Renal pelvis (tissue), 4 donors: ENCODE measurements around the gene DHRS7C. TPM values are rescaled to one million over a fixed set of nuclear protein-coding genes. Genes with fewer than 3 reads are reported as not detected.
"Not testable (repeated sequence)": the region's sequence is repeated elsewhere in the genome, so short reads cannot be mapped to it uniquely, and the experiment has no call there.

ENCODE experiments used
- DNase-seq: peaks from one replicate; pipeline ENCODE4 v3.0.0-alpha.2; 2013
- polyA plus RNA-seq, 3 donors: library from polyadenylated mRNA; unstranded; fragments of 120-200 nt; gene quantifications; one replicate each; pipeline ENCODE4 v1.2.1, GENCODE V29; 2013; ENCODE audit not compliant: insufficient read length in 3 of 3

Gene DHRS7C
- polyA plus RNA-seq, 3 donors, result not detected

- no peak for DNase-seq
Observed at GRCh38 chr17:9810100-9810949, 18.9 kb upstream of the DHRS7C start.

DNA sequence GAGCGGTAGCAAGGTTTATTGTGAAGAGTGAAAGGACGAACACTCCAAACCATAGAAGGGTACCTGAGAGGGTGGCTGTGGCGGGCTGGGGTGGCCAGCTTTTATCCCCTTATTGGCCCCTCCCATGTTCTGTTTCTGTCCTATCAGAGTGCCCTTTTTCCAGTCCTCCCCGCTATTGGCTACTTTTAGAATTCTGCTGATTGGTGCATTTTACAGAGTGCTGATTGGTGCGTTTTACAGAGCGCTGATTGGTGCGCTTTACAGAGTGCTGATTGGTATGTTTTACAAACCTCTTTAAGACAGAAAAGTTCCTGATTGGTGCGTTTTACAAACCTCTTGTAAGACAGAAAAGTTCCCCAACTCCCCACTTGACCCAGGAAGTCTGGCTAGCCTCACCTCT, 18.0 kb upstream of the DHRS7C start:
- DNase-seq, result no peak

- no peak for DNase-seq
Observed at GRCh38 chr17:9806699-9807098, 15.3 kb upstream of the DHRS7C start.

GRCh38 chr17:9805769-9806168, 14.4 kb upstream of the DHRS7C start:
- DNase-seq, result no peak

GRCh38 chr17:9802697-9803096, 11.3 kb upstream of the DHRS7C start:
- DNase-seq, result no peak

DNA sequence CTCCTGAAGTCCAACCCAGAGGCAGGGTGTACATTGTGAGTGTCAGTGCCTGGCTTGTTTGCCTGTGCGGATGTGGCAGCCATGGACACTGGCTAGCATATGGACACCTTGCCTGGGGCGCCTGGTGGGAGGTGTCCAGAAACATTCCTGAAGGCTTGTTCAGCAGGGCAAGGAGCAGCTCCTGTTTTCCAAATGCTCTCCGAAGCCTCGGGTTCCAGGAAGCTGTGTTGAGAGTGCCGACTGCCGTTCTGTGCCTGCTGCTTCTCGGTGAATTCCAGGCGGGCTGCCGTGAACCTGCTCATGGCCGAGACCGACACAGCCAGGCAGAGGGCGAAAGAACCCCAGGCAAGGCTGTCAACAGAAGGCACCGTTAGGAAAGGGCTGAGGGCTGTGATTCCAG, 10.9 kb upstream of the DHRS7C start:
- DNase-seq, result no peak

DNA sequence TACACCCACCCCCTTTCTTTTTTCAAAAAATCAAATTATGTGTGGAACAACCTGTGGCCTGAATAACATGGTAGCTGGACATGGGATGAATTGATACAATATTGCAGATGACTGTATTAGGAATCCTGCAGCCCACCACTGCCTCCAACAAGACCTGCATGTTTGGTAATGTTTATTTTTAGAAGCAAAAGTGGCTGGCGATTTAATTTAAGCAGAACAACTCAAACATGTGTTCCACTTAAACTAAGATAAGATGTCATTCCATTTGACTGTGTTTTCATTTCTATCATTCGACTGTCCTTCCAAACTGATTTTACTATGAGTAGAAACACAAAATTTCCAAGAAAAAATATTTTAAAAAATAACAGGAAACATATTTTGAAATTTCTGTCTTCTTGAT, 10.1 kb upstream of the DHRS7C start:
- no peak for DNase-seq

- DNase-seq, result no peak
Observed at GRCh38 chr17:9798724-9799123, 7.3 kb upstream of the DHRS7C start.

- DNase-seq, result no peak
Observed at GRCh38 chr17:9798008-9798407, 6.6 kb upstream of the DHRS7C start.

DNA sequence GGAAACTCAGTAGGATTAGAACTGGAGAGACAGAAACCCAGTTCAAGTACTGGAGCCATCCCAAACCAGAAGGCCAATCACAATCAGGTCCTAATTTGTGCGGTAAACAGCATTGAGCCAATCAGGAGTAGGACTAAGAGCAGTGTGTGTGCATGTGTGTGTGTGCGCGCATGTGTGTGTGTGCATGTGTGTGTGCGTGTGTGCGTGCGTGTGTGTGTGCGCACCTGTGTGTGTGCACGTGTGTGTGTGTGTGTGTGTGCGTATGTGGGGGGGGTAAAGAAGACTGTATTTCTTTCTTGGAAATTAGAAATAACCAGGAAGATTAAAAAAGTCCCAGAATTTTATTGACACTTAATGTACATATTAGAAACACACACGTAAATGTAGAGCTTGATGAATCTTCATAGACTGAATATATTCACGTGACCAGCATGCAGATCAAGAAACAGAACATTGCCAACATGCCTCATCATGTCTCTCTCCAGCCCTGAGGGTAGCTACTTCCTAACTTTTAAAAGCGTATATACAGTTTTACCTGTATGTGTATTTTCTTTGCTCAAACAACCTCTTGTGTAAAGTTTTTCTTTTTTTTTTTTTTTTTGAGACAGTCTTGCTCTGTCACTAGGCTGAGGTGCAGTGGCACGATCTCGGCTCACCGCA, 919 bp upstream of the DHRS7C start:
- DNase-seq, result no peak

- DNase-seq, result no peak
Observed at GRCh38 chr17:9790316-9790715, 1.1 kb downstream of the DHRS7C start.

DNA sequence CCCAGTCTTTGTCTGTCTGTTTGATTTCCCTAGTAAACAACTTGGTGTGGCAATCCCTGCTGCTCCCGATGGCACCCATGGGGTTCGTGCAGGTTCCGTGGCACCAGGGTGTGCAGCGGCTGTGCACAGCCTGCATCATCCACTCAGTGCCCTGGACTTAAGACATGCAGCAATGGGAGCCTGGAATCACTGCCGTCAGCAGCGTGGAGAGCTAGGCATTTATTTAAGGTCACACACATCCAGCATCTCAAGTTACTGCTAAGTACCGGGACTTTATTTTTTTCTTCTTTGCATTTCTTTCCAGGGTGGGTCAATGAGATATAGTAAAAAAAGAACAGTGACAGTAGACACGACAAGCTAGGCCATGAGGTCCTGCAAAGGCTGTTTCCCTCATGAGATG, 2.8 kb downstream of the DHRS7C start:
- no peak for DNase-seq

GRCh38 chr17:9784544-9784943, 6.8 kb downstream of the DHRS7C start:
- no peak for DNase-seq

DNA sequence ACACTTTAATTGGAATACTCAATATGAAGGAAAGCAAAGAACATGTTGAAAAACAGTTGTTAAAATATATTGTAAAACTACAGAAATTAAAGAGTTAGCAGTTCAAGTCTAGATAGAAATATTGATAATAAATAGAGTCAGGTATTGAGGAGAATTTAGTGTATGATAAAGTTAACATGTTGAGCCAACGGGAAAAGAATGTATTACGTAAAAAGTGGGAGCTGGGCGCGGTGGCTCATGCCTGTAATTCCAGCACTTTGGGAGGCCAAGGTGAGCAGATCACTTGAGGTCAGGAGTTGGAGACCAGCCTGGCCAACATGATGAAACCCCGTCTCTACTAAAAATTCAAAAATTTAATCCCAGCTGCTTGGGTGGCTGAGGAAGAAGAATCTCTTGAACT, 7.9 kb downstream of the DHRS7C start:
- not testable (repeated sequence) for DNase-seq

- DNase-seq, result no peak
Observed at GRCh38 chr17:9783050-9783449, 8.3 kb downstream of the DHRS7C start.

DNA sequence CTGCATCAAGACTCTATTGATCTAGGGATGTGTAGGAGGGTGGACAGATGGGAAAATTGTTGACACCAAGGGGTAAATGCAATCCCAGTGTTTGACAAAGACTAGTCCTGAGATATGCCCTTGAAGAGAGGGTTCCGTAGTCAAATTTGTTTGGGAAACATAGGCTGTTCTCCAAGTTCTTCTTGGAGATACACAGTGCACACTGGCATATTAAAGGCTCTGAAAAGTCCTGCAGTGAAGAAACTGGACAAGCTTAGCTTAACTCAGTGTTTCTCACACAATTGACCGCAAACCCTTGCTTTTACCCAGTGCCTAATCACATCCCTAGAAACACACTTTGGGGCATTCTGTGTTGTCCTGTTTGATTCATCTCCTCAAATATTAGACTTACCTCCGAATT, 10.8 kb downstream of the DHRS7C start:
- no peak for DNase-seq

- no peak for DNase-seq
Observed at GRCh38 chr17:9776911-9777310, 14.5 kb downstream of the DHRS7C start.

DNA sequence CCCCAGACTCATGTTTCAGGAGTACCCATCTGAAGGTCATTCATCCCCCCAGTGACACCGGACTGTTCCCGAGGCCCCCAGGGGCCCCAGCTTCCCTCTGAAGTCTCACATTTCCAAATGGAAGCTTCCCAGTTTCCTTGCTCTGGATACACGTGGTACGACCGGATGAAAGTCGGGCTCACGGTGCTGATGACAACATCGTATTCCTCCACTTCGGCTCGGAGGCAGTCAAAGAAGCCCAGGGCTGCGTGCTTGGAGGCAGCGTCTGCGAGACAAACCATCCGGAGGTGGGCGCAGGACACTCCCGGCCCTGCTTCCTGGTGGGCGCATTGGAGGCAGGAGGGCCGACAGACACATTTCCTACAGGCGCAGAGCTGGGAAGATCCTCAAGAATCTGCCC, 18.7 kb downstream of the DHRS7C start:
- no peak for DNase-seq

- DNase-seq, result no peak
Observed at GRCh38 chr17:9771465-9771864, 19.9 kb downstream of the DHRS7C start.

DNA sequence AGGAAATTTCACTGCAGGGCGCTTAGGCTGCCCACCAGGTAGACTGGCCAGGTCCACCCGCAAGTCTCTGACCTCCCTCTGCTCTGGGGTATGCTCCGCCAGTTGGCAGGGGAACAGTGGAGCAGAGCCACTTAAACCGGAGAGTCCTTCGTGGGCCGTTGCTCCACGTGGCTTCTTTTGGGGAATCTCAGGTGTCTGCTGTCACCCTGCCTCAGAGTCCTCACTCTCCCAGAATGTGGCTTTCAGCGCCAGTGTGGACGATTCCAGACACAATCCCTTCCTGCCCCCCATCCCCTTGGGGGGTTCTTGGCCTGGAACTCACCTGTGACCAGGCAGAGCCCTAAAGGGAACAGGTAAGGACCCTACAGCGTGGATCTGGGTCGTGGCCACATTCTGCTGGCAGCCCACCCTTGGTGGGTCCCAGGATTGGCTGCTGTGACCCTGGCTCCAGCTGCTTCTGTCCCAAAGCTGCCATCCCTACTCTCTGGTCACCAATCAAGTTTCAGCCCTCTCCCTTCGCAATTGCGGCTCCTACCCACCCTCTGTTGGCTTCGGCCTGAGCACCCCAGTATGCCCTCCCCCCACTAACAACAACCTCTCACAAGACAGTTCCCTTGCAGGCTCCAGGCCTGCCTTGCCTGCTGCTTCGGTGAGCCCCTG, 22.2 kb downstream of the DHRS7C start:
- no peak for DNase-seq

GRCh38 chr17:9768381-9768934, 22.9 kb downstream of the DHRS7C start:
- DNase-seq, result no peak

DNA sequence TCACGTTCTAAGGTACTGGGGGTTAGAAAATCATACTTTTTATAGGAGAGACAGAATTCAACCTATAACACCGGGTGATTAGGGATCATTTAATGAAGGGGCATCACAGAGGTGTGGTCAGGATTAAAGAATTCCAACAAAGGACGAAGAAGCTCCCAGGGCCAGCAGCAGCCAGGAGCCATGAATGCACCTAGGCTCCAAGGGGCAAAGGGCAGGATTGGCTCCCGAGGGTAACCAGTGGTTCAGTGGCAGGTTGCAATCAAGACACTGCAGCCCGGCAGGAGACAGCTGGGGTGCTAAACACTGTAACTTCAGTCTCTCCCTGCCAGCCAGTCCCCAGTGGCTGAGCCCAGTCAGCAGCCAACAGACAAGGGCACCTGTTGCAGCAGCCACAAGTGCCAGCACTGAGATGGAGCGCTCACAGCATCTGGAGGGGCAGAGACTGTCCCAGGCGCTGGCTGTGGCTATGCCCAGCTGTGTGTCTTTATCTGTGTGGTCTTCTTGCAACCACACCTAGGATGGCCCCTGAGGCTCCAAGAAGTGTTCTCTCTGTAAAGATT, 23.9 kb downstream of the DHRS7C start:
- no peak for DNase-seq
